ENCODE measurements around the gene SLC43A2. TPM values are rescaled to one million over a fixed set of nuclear protein-coding genes. Genes with fewer than 3 reads are reported as not detected.
A peak's percentile ranks its signal among the peaks of the same experiment; 100 is the strongest.

SLC43A2 gene
- total RNA-seq, 1 experiment from 2014 or later, result 12.6 TPM

DNA sequence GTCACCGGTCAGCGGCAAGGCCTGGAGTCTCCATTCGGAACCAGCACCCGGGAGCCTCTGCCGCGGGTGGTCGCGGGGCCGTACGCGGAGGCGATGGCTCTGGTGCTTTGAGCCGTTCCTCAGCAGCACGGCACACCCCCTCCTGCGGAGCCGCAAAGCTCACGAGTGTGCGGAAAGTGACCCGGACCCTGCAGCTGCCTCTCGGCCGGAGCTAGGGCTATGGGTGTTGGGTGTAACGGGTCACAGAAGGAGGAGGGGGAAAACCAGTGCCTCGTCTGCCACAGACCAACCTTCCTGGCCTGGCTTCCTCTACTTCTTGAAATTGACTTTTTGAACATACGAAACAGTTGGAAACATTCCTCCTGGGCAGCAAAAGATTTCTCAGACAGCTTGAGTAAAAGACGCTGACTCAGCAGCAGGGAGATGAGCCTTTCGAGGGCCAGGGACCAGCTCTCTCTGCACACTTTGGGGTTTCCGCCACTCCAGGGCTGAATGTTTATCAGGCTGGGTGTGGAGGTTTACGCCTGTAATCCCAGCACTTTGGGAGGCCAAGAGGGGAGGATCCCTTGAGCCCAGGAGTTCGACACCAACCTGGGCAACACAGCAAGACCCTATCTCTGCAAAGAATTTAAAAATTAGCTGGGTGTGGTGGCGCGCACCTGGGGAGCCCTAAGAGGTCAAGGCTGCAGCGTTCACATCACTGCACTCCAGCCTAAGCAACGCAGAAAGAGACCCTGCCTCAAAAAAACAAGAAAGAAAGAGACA lies 39.6 kb downstream of the SLC43A2 start:
- Histone ChIP-seq H2AFZ (ENCODE audit: low read depth, low read length, poor library complexity, severe bottlenecking) (no peak overlapping the region), H3K9me3 (ENCODE audit: control insufficient read depth in 1 of 2, insufficient read depth in 1 of 2, low read depth in 1 of 2, low read length in 2 of 2) (no peaks in the 10 kb centered on the region), H3K27ac (ENCODE audit: low read depth, low read length) (peak overlapping the region; percentile 59; the same call in 1 of the 2 replicates), H3K4me3 (replicated peaks in 1 of 2; ENCODE audit: low read depth in 1 of 2, low read length in 2 of 2) (no peak overlapping the region), H3K9me2 (ENCODE audit: insufficient read depth) (no peaks in the 10 kb centered on the region), H3K36me3 (ENCODE audit: control insufficient read depth in 1 of 2, insufficient read depth in 2 of 2, low read length in 2 of 2) (no peaks in the 10 kb centered on the region), H3K9ac (ENCODE audit: low read length) (peak overlapping the region; percentile 41), H3K79me2 (ENCODE audit: insufficient read depth, low read length) (no peaks in the 10 kb centered on the region), H3K4me1 (ENCODE audit: control insufficient read depth in 1 of 2, insufficient read depth in 2 of 2, low read length in 2 of 2) (peaks cover 47 to 54% of the 10 kb centered on the region in 2 experiments), H3K27me3 (ENCODE audit: insufficient read depth, low read length) (no peaks in the 10 kb centered on the region), H4K20me1 (ENCODE audit: insufficient read depth) (no peaks in the 10 kb centered on the region), H3K4me2 (ENCODE audit: low read length) (peak overlapping the region; percentile 71)
- intact Hi-C loops (cut with micrococcal nuclease), result no loop called here
- no peak for TF ChIP-seq POLR2A (IDR thresholded peaks at IDR 0.05; ENCODE audit: borderline replicate concordance, extremely low read depth, insufficient read depth, insufficient read length)
- TF ChIP-seq ZFX (IDR thresholded peaks at IDR 0.05), result no peak
- TF ChIP-seq CEBPB (IDR thresholded peaks at IDR 0.05; ENCODE audit: low read depth), result no peak
- TF ChIP-seq EZH2phosphoT487 (IDR thresholded peaks at IDR 0.05; ENCODE audit: borderline replicate concordance), result no peak
- TF ChIP-seq, protein P1, sequence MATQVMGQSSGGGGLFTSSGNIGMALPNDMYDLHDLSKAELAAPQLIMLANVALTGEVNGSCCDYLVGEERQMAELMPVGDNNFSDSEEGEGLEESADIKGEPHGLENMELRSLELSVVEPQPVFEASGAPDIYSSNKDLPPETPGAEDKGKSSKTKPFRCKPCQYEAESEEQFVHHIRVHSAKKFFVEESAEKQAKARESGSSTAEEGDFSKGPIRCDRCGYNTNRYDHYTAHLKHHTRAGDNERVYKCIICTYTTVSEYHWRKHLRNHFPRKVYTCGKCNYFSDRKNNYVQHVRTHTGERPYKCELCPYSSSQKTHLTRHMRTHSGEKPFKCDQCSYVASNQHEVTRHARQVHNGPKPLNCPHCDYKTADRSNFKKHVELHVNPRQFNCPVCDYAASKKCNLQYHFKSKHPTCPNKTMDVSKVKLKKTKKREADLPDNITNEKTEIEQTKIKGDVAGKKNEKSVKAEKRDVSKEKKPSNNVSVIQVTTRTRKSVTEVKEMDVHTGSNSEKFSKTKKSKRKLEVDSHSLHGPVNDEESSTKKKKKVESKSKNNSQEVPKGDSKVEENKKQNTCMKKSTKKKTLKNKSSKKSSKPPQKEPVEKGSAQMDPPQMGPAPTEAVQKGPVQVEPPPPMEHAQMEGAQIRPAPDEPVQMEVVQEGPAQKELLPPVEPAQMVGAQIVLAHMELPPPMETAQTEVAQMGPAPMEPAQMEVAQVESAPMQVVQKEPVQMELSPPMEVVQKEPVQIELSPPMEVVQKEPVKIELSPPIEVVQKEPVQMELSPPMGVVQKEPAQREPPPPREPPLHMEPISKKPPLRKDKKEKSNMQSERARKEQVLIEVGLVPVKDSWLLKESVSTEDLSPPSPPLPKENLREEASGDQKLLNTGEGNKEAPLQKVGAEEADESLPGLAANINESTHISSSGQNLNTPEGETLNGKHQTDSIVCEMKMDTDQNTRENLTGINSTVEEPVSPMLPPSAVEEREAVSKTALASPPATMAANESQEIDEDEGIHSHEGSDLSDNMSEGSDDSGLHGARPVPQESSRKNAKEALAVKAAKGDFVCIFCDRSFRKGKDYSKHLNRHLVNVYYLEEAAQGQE (IDR thresholded peaks at IDR 0.05; ENCODE audit: low read depth), result no peak
- no peak for TF ChIP-seq RAD21 (IDR thresholded peaks at IDR 0.05; ENCODE audit: low read depth)
- TF ChIP-seq CBX3 (IDR thresholded peaks at IDR 0.05; ENCODE audit: low read depth), result no peak
- TF ChIP-seq TCF7L2 (IDR thresholded peaks at IDR 0.05; ENCODE audit: borderline replicate concordance, extremely low read depth, insufficient read depth, insufficient read length), result no peak
- TF ChIP-seq ELF1 (IDR thresholded peaks at IDR 0.05; ENCODE audit: borderline replicate concordance, low read depth), result no peak
- no peak for TF ChIP-seq SP1 (IDR thresholded peaks at IDR 0.05; ENCODE audit: low read depth)
- TF ChIP-seq, protein P2, sequence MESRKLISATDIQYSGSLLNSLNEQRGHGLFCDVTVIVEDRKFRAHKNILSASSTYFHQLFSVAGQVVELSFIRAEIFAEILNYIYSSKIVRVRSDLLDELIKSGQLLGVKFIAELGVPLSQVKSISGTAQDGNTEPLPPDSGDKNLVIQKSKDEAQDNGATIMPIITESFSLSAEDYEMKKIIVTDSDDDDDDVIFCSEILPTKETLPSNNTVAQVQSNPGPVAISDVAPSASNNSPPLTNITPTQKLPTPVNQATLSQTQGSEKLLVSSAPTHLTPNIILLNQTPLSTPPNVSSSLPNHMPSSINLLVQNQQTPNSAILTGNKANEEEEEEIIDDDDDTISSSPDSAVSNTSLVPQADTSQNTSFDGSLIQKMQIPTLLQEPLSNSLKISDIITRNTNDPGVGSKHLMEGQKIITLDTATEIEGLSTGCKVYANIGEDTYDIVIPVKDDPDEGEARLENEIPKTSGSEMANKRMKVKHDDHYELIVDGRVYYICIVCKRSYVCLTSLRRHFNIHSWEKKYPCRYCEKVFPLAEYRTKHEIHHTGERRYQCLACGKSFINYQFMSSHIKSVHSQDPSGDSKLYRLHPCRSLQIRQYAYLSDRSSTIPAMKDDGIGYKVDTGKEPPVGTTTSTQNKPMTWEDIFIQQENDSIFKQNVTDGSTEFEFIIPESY (IDR thresholded peaks at IDR 0.05; ENCODE audit: extremely low read depth, insufficient replicate concordance, low read length), result no peak
- TF ChIP-seq FOSL1 (IDR thresholded peaks at IDR 0.05; ENCODE audit: low read depth), result no peak
- TF ChIP-seq SRF (IDR thresholded peaks at IDR 0.05; ENCODE audit: low read depth), result no peak
- TF ChIP-seq, protein P3, sequence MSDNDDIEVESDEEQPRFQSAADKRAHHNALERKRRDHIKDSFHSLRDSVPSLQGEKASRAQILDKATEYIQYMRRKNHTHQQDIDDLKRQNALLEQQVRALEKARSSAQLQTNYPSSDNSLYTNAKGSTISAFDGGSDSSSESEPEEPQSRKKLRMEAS (IDR thresholded peaks at IDR 0.05), result no peak
- no peak for TF ChIP-seq SIN3A (IDR thresholded peaks at IDR 0.05; ENCODE audit: low read depth)
- no peak for TF ChIP-seq ZNF274 (IDR thresholded peaks at IDR 0.05; ENCODE audit: low read depth, low read length)
- no TSS peak for BruUV-seq (replicated peaks)
- POLR2A ChIA-PET, result no interaction called here
- DNase-seq (ENCODE audit: low read depth, low spot score) (no peak), ATAC-seq (no peak)
- CTCF ChIA-PET, result interaction anchor here (0.8 to 1.7 kb wide), 3 partner anchors 15 to 59 kb away, joined by 3 to 8 read pairs (median 3); no protein-coding TSS in a partner anchor
- RAD21 ChIA-PET (ENCODE audit: low non-redundant PET in 1 of 2, low total read pairs in 2 of 2, uncharacterized antibody in 2 of 2, unreplicated experiment in 2 of 2), result no interaction called here
